HG02763 (cell line): ENCODE data around the gene OR52B2.

ENCODE experiments used
- ATAC-seq: cut with Tn5 transposase; IDR thresholded peaks from one replicate; pipeline ENCODE4 v1.9.1; 2021; ENCODE audit warnings: mild to moderate bottlenecking, moderate library complexity; ENCODE audit not compliant: unreplicated experiment

OR52B2 gene

DNA sequence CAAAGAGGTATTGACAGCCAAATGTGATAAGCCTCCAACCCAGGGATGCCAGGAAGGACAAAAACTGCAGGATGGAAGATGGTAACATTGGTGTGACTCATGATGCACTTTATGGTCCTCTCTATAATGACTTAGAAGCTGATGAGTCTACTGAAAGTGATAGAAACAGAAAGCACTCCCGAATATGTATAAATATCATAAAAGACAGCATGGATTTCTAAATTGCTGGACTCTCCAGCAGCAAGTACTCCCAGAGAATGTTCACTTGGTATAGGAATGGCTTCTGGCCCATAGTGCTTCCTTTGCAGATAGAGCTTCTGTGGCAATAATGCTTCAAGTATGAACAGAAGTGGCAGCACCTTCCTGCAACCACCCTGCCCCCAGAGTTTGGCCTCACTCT lies at the start of gene OR52B2:
Gene OR52B2, minus strand, starts transcription at position 101 of the 400 bp plus-strand sequence. Its CDS starts 0 bp downstream, at position 101.
- no peak for ATAC-seq

DNA sequence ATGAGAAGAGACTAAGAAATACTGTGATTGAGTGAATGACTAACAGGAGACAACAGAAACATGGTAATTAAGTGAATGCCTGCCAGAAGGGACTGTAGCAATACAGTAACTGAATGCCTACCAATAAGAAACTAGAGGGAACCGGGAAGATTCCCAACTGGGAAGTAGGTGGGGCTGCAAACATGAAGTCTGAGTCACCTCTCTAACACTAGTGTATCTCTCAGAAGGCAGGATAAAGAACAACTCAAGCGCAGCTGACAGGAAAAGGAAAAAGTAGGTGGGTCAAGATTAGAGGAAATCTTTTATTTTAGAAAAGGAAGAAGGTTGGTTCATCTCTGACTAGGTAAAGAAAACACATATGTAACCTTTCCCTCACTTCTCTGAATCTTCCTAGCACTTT lies 49.2 kb upstream of the OR52B2 start:
- no peak for ATAC-seq

DNA sequence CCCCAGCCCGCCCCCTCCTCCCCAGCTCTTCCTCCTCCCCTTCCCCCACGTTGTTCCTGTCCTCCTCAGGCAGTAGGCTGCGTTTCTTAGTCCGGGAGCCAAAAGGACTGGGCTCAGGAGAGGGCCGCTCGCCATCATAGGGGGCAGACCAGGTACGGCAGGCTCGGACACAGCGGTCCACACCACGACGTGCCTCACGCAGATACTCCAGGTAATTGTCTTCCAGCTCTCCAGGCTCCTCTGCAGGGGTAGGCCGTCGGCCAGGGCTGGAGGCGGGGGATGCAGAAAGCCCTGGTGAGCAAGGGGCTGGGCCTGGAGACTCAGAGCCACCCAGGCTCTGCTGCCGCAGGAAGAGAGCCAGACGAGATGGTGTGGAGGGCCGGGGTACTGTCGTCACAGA lies 47.6 kb upstream of the OR52B2 start:
- ATAC-seq = no peak

DNA sequence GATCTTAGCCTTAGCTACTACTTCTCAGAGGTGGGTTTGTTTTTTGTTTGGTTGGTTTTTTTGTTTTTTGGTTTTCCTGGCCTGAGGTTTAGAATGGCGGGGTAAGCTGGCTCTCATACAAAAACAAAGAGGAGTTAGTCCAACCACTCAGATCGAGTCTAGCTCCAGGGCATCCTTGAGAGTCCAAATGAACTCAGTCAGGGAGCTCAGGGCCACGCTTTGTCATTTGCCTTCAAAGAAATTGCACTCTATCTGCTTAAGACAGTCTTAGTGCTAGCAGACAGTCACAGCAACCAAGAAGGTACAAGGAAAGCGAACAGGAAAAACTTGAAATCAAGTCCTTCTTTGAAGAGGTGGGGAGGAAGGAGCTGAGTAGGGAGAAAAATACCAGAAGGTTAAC lies 46.4 kb upstream of the OR52B2 start:
- no peak for ATAC-seq

DNA sequence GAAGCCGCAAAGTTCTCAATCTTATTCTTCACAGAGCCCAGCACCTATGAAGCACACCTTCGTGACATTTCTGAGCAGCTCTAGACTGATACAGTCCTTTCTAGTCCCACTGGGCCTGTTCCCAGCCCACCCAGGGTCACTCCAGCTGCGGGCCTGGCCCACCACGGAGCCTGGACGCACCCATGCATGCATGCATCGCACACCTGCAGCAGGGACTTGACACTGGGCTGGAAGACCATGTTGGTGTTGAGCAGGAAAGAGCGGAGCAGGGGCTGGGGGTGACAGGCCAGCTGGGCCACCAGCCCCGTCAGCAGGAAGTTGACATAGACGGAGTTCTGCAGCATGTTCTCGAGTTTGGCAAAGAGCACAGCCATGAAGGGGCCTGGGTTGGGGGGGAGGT lies 44.4 kb upstream of the OR52B2 start:
- no peak for ATAC-seq

DNA sequence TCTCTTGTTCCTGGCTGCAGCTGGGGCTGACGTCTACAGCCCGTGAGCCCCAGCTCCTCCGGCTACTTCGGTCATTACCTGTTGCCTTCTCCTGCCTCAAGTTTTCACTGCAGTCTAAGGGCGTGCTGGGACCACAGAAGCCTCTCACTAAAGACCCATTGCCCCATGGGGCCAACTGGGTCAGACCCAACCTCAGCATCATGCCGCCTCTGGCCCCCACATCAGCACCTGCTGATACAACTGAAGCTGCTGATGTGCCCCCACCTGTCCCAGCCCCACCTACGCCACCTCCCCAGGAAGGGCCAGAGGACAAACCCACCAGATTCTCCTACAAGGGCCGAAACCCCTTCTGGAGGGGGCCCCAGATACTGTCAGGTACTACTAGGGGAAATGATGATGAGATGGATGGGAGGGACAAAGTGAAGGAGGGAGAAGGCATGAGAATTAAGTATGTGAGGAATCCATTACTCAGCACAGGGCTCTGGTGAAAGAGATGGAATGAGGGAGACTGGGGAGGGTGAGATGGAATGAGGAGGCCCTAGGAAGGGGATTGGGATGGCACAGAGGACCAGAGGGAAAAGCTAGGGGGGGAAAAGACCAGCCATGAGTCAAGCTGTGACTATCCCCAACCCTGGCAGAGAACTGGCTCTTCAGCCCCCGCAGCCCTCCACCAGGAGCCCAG lies 40.3 kb upstream of the OR52B2 start:
- ATAC-seq = no peak

DNA sequence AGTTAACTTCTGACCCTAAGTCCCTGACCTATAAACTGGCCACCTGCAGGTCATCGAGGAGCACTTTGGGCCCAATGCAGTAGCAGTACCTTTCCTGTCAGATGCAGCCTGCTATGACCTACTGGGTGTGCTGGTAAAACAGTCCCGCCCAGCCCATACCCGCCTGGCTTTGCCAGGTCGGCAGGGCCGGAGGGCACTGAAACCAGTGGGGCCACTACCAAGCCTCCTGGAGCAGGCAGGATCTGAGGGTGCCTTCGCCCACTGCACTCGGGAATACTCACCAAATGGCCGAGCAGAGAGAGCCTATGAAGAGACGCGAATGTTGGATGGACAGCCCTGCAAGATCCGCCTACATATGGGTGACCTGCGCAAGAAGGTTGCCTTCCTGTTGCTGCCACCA lies 39.7 kb upstream of the OR52B2 start:
- no peak for ATAC-seq

DNA sequence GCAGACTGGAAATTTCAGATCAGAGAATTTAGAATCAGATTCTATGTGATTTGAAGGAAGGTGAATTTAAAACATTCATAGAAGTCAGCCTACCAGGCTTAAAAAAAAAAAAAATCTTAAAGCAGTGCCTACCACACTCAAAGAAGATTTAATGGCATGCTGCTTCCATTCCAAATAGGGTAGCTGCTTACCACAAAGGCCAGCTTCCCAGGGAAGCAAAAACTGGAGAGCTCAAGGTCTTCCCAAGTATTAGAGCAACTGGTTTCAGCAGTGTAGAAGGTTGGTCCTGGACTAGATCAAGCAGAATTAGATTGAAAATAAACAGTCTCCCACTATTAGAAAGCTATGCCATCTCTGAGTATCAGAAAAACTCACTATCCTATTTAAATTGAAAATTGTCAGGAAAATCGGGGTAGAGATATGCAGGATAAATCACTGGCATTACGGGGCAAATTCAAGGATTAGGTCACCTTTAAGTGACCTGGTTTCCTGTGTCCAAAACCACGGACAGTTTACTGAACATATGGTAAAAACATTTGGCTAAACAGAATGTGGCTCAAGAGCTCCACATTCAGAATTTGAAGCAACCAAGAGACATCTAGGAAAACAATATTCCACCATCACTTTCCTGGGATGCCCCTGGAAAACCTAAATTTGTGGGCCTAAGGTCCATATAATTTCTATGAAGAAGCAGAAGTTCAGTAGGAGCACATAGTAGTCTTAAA lies 36.5 kb upstream of the OR52B2 start:
- ATAC-seq = no peak

DNA sequence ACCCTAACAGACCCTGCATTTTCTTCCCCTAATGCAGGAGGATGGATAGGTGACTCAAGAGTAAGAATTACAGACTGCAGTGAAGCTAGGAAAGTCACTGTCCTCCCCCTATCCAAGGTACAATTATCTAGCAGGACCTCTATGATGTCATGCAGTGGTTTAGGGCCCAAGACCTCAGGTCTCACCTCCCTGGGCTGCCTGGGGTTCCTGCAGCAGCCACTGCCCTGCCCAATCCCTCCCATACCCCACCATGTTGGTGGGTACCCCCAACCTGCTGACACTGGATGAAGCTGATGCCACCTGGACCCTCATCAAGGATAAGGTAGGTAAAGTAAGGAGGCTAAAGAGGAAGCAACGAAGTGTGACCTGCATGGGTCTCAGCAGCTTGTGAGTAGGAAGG lies 35.2 kb upstream of the OR52B2 start, which contains the start of gene C11orf42:
Gene C11orf42, plus strand, starts transcription at position 192 of the 400 bp plus-strand sequence. Its CDS starts 59 bp downstream, at position 251.
- ATAC-seq = no peak

DNA sequence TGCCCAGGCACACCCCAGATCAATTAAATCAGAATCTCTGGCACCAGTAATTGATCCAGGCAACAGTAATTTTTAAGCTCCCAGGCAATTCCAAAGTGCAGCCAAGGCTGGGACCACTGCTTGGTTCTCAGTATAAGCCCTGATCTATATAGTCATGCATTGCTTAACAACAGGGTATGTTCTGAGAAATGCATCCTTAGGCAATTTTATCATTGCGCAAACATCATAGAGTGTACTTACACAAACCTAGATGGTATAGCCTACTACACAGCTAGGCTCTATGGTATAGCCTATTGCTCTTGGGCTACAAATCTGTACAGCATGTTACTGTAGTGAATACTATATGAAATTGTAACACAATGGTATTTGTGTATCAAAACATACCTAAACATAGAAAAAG lies 34.6 kb upstream of the OR52B2 start:
- ATAC-seq = no peak

DNA sequence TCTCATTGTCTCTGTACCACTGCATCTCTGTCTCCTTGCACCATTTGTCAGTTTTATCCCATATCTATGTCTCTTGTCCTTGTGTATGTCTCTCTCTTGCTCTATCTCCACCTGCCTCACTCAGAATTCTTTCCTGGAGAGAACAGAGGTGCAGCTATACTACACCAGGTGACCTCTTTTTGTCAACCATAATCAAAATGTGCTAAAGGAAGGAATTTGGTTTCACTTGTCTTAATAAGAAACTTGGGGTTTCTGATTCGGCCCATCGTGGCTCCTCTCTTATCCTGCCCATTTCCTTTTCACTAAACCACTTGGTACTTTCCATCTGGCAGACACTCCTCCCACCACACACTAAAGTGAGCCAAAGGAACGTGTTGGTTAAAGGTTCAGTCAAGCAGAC lies 33.2 kb upstream of the OR52B2 start:
- ATAC-seq = peak; percentile 73

DNA sequence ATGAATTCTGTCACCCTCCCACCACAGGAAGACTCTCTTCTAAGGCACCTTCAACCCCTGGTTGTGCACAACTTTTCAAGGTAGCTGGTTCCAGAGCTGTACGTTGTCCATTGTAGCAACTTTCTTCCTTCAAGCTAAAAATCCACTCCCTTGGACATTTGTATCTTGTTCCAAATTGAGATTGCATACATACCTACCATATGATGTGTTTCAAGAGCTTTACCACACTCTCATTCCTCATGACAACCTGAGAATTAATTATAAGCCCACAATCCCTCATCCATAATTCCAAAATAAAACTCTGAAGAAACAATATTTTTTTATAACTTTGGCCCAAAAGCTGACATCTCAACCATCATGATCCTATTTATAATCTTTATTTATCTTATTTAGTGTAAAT lies 31.9 kb upstream of the OR52B2 start:
- ATAC-seq = no peak

DNA sequence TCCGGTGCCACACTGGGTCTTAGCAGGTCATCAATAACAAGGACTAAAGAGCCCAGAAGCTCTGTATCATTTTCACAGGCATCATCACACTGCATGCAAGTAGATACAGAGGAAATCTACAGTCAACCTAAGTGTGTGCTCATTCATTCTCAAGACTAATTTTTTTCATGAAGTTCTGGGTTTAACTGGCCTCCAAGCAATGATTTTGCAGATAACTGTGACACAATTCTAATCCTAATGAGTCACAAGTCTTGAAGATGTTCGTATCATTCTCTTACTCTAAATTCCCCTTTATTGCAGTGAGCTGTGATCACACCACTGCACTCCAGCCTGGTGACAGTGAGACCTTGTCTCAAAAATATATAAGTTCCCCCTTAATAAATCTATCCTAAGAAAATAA lies 31.4 kb upstream of the OR52B2 start:
- no peak for ATAC-seq

DNA sequence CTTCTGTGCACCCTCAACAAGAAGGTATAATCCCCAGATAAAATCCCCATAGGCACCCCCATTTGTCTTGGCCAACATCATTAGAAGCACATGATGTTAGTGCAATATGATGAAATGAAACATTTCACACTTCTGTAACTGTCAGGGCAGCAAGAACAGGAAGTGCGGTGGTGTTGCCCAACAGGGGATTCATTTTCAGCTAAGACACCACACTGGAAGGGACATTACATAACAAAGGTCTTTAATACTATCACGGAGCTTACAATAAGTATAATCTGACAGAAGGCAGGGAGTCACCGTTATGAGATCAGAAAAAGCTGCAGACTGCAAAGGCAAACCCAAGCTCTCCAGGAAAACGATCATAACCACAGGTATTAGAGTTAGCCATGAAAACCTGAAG lies 30.8 kb upstream of the OR52B2 start:
- ATAC-seq = no peak

DNA sequence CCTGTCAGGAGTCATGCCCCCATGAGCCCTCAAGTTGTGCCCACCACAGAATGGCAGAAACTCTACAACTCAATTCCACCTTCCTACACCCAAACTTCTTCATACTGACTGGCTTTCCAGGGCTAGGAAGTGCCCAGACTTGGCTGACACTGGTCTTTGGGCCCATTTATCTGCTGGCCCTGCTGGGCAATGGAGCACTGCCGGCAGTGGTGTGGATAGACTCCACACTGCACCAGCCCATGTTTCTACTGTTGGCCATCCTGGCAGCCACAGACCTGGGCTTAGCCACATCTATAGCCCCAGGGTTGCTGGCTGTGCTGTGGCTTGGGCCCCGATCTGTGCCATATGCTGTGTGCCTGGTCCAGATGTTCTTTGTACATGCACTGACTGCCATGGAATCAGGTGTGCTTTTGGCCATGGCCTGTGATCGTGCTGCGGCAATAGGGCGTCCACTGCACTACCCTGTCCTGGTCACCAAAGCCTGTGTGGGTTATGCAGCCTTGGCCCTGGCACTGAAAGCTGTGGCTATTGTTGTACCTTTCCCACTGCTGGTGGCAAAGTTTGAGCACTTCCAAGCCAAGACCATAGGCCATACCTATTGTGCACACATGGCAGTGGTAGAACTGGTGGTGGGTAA lies 29.2 kb upstream of the OR52B2 start, which contains the start of gene OR52W1:
Gene OR52W1, plus strand, starts transcription at position 51 of the 637 bp plus-strand sequence. Its CDS starts 0 bp downstream, at position 51.
- ATAC-seq = no peak

DNA sequence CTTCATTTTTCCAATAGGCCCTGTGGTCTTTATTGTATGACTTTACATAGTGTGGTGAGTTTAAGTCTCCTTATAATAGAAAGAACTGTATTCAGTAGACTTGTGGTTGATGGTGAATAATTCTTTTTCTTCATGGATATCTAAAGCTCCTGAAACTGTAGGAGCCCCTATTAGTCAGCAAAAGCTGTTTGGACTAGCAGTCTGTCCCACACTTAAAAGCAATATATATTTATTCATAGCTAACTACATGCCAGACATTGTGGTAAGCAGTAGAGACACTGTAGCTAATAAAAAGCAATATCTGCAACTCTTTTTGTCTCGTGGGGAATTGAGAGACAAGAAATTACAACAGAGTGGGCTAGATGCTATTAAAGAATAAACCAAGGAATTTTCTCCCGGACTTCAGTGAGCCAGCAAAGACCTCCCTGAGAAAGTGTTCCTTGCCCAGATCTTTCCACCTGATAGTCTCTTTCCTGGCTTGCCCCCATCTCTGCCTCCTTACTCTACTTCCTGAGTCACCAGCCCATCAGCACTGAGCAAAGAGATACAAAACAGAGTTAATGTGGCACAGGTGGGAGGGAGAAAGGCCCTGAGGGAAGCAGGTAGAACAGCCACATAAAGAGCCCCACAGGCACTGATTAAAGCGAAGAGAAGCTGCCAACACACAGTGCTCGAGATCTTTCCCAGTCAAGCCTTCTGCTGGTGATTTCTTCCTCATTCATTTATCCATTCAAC lies 27.5 kb upstream of the OR52B2 start:
- no peak for ATAC-seq

DNA sequence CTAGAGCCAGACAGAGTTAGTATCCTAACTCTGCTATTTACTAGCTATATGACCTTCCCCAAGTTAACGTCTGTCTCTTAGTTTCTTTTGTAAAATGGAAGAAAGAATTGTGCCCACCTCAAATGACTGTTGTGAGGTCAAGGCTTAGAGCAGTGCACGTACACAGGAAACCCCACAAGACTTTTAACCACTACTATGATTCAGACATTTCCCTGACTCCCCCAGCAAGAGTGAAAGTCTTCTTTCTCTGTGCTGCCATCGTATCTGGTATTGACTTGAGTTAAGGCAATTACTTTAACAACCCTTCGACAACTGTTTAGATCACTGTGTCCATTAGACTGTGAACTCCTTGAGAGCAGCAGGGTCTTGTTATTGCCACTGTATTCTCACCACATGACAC lies 26.3 kb upstream of the OR52B2 start:
- no peak for ATAC-seq

DNA sequence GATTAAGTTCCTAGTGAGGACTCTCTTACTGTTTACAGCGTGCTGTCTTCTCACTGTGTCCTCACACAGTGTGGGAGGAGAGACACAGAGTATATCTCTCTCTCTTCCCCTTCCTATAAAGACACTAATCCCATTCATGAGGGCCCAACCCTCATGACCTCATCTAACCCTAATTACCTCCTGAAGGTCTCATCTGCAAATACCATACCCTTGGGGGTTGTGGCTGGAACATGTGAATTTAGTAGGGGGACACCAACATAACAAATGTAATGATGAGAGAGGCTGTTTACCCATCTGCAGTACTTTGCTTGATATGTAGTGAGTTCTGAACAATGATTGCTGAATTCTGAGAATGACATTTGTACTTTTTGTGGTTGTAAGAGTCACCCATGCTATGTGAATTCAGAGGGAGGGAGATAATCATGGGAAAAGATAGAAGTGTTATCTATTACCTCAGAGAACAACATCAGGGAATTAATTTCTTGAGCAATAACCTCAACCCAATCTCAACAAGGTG lies 24.0 kb upstream of the OR52B2 start:
- ATAC-seq = no peak

DNA sequence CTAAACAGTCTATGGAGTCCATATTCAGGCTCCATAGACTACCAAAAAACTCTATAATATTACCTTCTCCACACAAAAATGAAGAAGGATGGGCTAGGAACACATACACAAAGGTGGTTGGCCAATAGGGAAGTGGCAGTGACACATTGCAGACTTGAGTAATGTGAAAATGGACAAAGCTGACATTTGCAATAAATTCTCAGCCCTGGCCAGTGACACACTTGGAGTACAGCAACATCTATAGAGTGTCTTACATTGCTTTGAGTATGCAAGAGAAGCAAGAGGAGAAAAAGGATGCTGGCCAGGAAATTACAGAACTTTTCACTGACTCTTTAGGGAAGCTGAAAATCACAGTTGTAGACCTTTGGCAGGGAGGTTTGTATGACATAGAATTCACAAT lies 21.6 kb upstream of the OR52B2 start:
- ATAC-seq = no peak

DNA sequence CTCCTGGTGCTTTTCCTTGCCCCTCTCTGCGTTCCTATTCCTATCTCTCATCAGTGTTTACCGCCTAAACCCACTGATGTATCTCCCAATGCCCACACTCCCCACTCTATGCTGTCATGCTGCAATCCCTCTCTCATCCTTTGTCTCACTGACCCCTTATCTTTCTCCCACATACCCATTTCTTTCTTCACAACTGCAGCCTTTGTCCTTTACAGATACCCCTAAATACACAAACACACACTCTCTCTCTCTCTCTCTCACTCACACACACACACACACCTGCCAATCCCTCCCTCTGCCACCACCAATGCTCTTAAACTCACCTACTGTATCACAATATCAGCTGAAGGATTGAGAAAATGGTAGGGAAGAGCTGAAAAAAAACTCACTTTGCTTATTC lies 5.3 kb upstream of the OR52B2 start:
- ATAC-seq = no peak
